ENCODE measurements around the gene P2RY14. TPM values are rescaled to one million over a fixed set of nuclear protein-coding genes. Genes with fewer than 3 reads are reported as not detected.

Gene P2RY14
- total and polyA plus RNA-seq, 10 of the 15 experiments (the other 5 are each of a cell fraction or from before 2014, with no cell fraction given), result 0.06 to 0.37 (median 0.28) TPM; not detected in 7

DNA sequence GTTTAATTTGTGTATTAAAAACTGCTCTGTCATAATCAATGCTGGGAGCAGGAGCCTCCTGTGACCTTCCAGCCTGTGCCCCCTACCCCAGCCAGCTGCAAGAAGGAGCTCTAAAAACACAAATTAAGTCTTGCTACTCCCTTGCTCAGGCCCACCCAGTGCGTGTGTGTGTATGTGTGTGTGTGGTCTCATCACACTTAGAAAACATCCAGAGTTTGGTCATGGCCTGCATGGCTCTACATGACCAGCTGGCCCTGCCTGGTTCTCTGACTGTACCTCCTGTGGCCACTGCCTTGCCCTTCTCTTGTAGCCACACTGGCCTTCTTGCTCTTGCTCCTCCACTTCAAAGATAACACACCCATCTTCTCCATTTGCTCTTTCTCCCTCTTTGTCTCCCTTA, 13.7 kb downstream of the P2RY14 start (continued):
- TF ChIP-seq E4F1 (IDR thresholded peaks at IDR 0.05; ENCODE audit: borderline replicate concordance, partially characterized antibody) (no peak), TBL1XR1 (IDR thresholded peaks at IDR 0.05; ENCODE audit: low read depth, low read length) (no peak), CREB1 (IDR thresholded peaks at IDR 0.05; ENCODE audit: low read depth) (no peak), PAX8 (IDR thresholded peaks at IDR 0.05) (no peak), RFX5 (IDR thresholded peaks at IDR 0.05; ENCODE audit: low read depth, low read length) (no peak), BCL11A (IDR thresholded peaks at IDR 0.05; ENCODE audit: low read depth, low read length) (no peak)

GRCh38 chr3:151262871-151263525, 15.3 kb downstream of the P2RY14 start:
- Histone ChIP-seq H3K9ac (ENCODE audit: control insufficient read depth, insufficient read depth, low read length) (no peak overlapping the region), H3K27me3 (replicated peaks in 1 of 2; ENCODE audit: control insufficient read depth in 2 of 2, insufficient read depth in 2 of 2, low read length in 1 of 2) (no peaks in the 10 kb centered on the region; a peak in 1 of 4 replicates), H3K79me2 (ENCODE audit: control insufficient read depth, insufficient read depth, low read length) (no peaks in the 10 kb centered on the region), H3K36me3 (ENCODE audit: control insufficient read depth in 2 of 2, insufficient read depth in 2 of 2, low read length in 1 of 2) (no peaks in the 10 kb centered on the region), H3K9me3 (replicated peaks; ENCODE audit: control insufficient read depth, insufficient read depth, low read length) (no peaks in the 10 kb centered on the region), H4K20me1 (ENCODE audit: control insufficient read depth, insufficient read depth) (no peaks in the 10 kb centered on the region), H3K27ac (ENCODE audit: control insufficient read depth, insufficient read depth) (no peak overlapping the region), H2AFZ (ENCODE audit: control insufficient read depth, low read depth, low read length) (no peak overlapping the region), H3K4me2 (ENCODE audit: control insufficient read depth, insufficient read depth) (no peak overlapping the region), H3K4me1 (ENCODE audit: control insufficient read depth, insufficient read depth, low read length) (no peaks in the 10 kb centered on the region), H3K4me3 (no peak overlapping the region)
- FAIRE-seq, result no peak
- no TSS peak for BruUV-seq (replicated peaks)
- ChIA-PET SMC1A (ENCODE audit: uncharacterized antibody, unreplicated experiment) (interaction anchor here (1.0 to 3.6 kb wide), 5 partner anchors 9 to 36 kb away, joined by 4 to 13 read pairs (median 4); partner anchors contain the start of gene P2RY14), RAD21 (ENCODE audit: unreplicated experiment) (interaction anchor here (1.2 kb wide), 1 partner anchor 35 kb away, joined by 3 read pairs; no protein-coding TSS in a partner anchor), CTCF (interaction anchor here (0.9 to 2.1 kb wide), 6 partner anchors 14 to 95 kb away, joined by 3 to 7 read pairs (median 4); no protein-coding TSS in a partner anchor), POLR2A (no interaction called here)
- in situ Hi-C loops (cut with MboI), result no loop called here
- ATAC-seq, result no peak
- DNase-seq (ENCODE audit: low read depth, low spot score), result no peak
- WGBS (ENCODE audit: insufficient coverage, insufficient replicate concordance, low lambda C conversion rate, missing lambda C conversion rate), result 85% methylated on average over 8 of the region's 8 CpGs
- intact Hi-C loops (cut with micrococcal nuclease; ENCODE audit: unreplicated experiment), result no loop called here
- TF ChIP-seq MTA3 (IDR thresholded peaks at IDR 0.05; ENCODE audit: borderline replicate concordance, low read length) (no peak), BCLAF1 (IDR thresholded peaks at IDR 0.05) (no peak), SP1 (IDR thresholded peaks at IDR 0.05; ENCODE audit: low read depth, low read length) (no peak), CBFB (IDR thresholded peaks at IDR 0.05; ENCODE audit: low read depth) (no peak), BACH1 (IDR thresholded peaks at IDR 0.05; ENCODE audit: borderline replicate concordance) (no peak), IRF3 (IDR thresholded peaks at IDR 0.05) (no peak), TCF7 (IDR thresholded peaks at IDR 0.05; ENCODE audit: borderline replicate concordance) (no peak), ZNF274 (IDR thresholded peaks at IDR 0.05; ENCODE audit: insufficient read depth, insufficient read length) (no peak), CEBPB (IDR thresholded peaks at IDR 0.05; ENCODE audit: borderline replicate concordance in 1 of 2, low read depth in 2 of 2, low read length in 2 of 2) (no peak)

All from GM12878 (cell line).